ENCODE data around the gene CFAP100. TPM values are rescaled to one million over a fixed set of nuclear protein-coding genes. Genes with fewer than 3 reads are reported as not detected.

Gene CFAP100
- total and polyA plus RNA-seq, 2 of the 4 experiments (the other 2 are of a cell fraction), result not detected

GRCh38 chr3:126446301-126446700 is 51.6 kb downstream of the CFAP100 start:
- in situ Hi-C loops (cut with MboI; ENCODE audit: low sequenced_read_pairs) (no loop called here), intact Hi-C loops (cut with micrococcal nuclease) (no loop called here), dilution Hi-C loops (cut with HindIII; ENCODE audit: low sequenced_read_pairs, unreplicated experiment) (no loop called here)
- BruUV-seq (replicated peaks), result no TSS peak
- H3K56ac ChIP-seq (ENCODE audit: extremely low read depth, insufficient read depth, low read length), result no peak overlapping the region
- no peak overlapping the region for H3K9ac ChIP-seq (ENCODE audit: low read depth, low read length)
- no peak for TF ChIP-seq POLR2A (IDR thresholded peaks at IDR 0.05; ENCODE audit: low read depth, low read length)
- peak; percentile 25 for ATAC-seq (ENCODE audit: low read depth)
- H3K27me3 ChIP-seq (ENCODE audit: control insufficient read depth, insufficient read depth, low read length), result no peaks in the 10 kb centered on the region
- ChIA-PET POLR2A (ENCODE audit: unreplicated experiment) (no interaction called here), CTCF (no interaction called here)
- no peak overlapping the region for H2BK120ac ChIP-seq (ENCODE audit: low read depth, low read length)
- no peak overlapping the region for H3K4me2 ChIP-seq (ENCODE audit: low read depth, low read length)
- H2AK9ac ChIP-seq (replicated peaks; ENCODE audit: low read depth, low read length, poor library complexity), result no peak overlapping the region
- H2BK20ac ChIP-seq (ENCODE audit: low read depth, low read length), result no peak overlapping the region
- H3K79me1 ChIP-seq (ENCODE audit: low read depth in 1 of 2, low read length in 2 of 2), result peaks cover 0 to 5% of the 10 kb centered on the region in 2 experiments; a peak in 3 of 4 replicates
- H3K4me1 ChIP-seq (ENCODE audit: control insufficient read depth, insufficient read depth, low read length), result peaks cover 9% of the 10 kb centered on the region
- H4K5ac ChIP-seq (ENCODE audit: low read depth, low read length), result no peak overlapping the region
- peaks cover 3% of the 10 kb centered on the region for H3K36me3 ChIP-seq (ENCODE audit: control insufficient read depth, insufficient read depth, low read length)
- H2AK5ac ChIP-seq (ENCODE audit: low read depth, low read length), result no peak overlapping the region
- H2BK15ac ChIP-seq (ENCODE audit: low read depth, low read length), result no peak overlapping the region
- H3K4ac ChIP-seq (ENCODE audit: low read depth, low read length), result no peak overlapping the region
- H4K91ac ChIP-seq (ENCODE audit: insufficient read depth, low read depth, low read length), result no peak overlapping the region
- no peak overlapping the region for H3K18ac ChIP-seq (ENCODE audit: low read depth, low read length)
- no peak overlapping the region for H3K4me3 ChIP-seq (ENCODE audit: insufficient read depth, low read depth, low read length)
- peaks cover 8% of the 10 kb centered on the region; the same call in 1 of the 2 replicates for H4K20me1 ChIP-seq (ENCODE audit: insufficient read depth, low read length)
- no peaks in the 10 kb centered on the region for H3K9me3 ChIP-seq (ENCODE audit: control insufficient read depth, insufficient read depth, low read length)
- H2BK5ac ChIP-seq (ENCODE audit: low read depth, low read length, poor library complexity, severe bottlenecking), result no peak overlapping the region
- no peak overlapping the region for H2AFZ ChIP-seq (replicated peaks; ENCODE audit: low read length, poor library complexity)
- no peak overlapping the region for H3K27ac ChIP-seq (ENCODE audit: insufficient read depth, low read length)
- H3K14ac ChIP-seq (replicated peaks; ENCODE audit: low read depth, low read length), result peak overlapping the region; percentile 4; the same call in 1 of the 2 replicates
- DNase-seq, result no peak
- H3K9me1 ChIP-seq (ENCODE audit: insufficient read depth, low read length), result peaks cover 16% of the 10 kb centered on the region; the same call in 1 of the 2 replicates
- 0 out of 4 replicates have a peak overlapping the region, but pooled peaks of 1 of the 2 experiments have one; percentile 15 for H4K8ac ChIP-seq (ENCODE audit: low read depth in 2 of 2, low read length in 2 of 2)
- no CpG with 5 or more reads among the region's 8 CpGs for WGBS, 2 experiments (ENCODE audit: extremely low coverage in 2 of 2, insufficient read length in 1 of 2)
- no peak overlapping the region for H3K23ac ChIP-seq (ENCODE audit: low read depth, low read length)
